ENCODE measurements around the gene TRIM45. TPM values are rescaled to one million over a fixed set of nuclear protein-coding genes. Genes with fewer than 3 reads are reported as not detected.

Gene TRIM45
- total and polyA plus RNA-seq, 2 donors (not counting 1 experiment from before 2014, with no cell fraction given), result 0.64 to 2.5 TPM

DNA sequence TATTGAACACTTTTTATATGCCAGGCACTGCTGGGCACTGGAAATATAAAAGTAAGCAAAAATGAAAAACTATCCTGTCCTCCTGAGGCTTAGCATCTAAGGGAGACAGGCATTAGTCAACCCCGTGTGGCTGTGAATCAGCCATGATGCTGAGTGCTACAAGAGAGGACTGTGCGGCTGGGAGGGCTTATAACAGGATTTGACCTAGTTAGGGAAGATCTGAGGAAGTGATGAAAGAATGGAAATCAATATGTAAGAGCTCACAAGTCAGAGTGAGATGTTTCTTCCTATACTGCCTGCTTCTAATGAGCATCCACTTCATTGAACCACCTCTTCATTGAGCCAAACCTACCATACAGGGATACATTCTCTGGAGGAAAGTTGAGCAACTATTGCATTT, 15.1 kb downstream of the TRIM45 start:
- no peak overlapping the region for H3K4me2 ChIP-seq (replicated peaks; ENCODE audit: low read depth, low read length, poor library complexity, severe bottlenecking)
- H3K4me3 ChIP-seq (ENCODE audit: control extremely low read depth in 1 of 5, extremely low read depth in 1 of 5, insufficient read depth in 1 of 5, low read depth in 2 of 5, low read length in 4 of 5), result no peak overlapping the region
- H3K9ac ChIP-seq (ENCODE audit: low read length), result no peak overlapping the region
- H3K36me3 ChIP-seq (replicated peaks in 1 of 2; ENCODE audit: control extremely low read depth in 1 of 2, control insufficient read depth in 1 of 2, extremely low read depth in 1 of 2, insufficient read depth in 2 of 2, low read length in 1 of 2), result peaks cover 0 to 6% of the 10 kb centered on the region in 2 experiments
- intact Hi-C loops (cut with micrococcal nuclease), result no loop called here
- no peaks in the 10 kb centered on the region for H3K9me3 ChIP-seq (ENCODE audit: control extremely low read depth in 1 of 3, control insufficient read depth in 2 of 3, insufficient read depth in 1 of 3, low read length in 2 of 3)
- H3K4me1 Mint-ChIP-seq, result no peaks in the 10 kb centered on the region
- no peaks in the 10 kb centered on the region for H3K27me3 ChIP-seq (replicated peaks in 1 of 4; ENCODE audit: control extremely low read depth in 1 of 4, control insufficient read depth in 3 of 4, insufficient read depth in 4 of 4, low read length in 3 of 4)
- no peaks in the 10 kb centered on the region for H3K27me3 Mint-ChIP-seq
- ATAC-seq (ENCODE audit: low read depth) (no peak), DNase-seq (no peak)
- no peak overlapping the region for H3K4me3 Mint-ChIP-seq
- POLR2A ChIA-PET, result no interaction called here
- CTCF ChIA-PET, result no interaction called here
- H4K20me1 ChIP-seq (ENCODE audit: control insufficient read depth, insufficient read depth, low read length, poor library complexity, severe bottlenecking), result no peaks in the 10 kb centered on the region
- no peaks in the 10 kb centered on the region for H3K4me1 ChIP-seq (ENCODE audit: control insufficient read depth in 2 of 2, insufficient read depth in 2 of 2, low read length in 2 of 2)
- TF ChIP-seq EZH2 (IDR thresholded peaks at IDR 0.05; ENCODE audit: borderline replicate concordance, insufficient read depth, low read depth, low read length, poor library complexity, severe bottlenecking), result no peak
- TF ChIP-seq, protein P1, sequence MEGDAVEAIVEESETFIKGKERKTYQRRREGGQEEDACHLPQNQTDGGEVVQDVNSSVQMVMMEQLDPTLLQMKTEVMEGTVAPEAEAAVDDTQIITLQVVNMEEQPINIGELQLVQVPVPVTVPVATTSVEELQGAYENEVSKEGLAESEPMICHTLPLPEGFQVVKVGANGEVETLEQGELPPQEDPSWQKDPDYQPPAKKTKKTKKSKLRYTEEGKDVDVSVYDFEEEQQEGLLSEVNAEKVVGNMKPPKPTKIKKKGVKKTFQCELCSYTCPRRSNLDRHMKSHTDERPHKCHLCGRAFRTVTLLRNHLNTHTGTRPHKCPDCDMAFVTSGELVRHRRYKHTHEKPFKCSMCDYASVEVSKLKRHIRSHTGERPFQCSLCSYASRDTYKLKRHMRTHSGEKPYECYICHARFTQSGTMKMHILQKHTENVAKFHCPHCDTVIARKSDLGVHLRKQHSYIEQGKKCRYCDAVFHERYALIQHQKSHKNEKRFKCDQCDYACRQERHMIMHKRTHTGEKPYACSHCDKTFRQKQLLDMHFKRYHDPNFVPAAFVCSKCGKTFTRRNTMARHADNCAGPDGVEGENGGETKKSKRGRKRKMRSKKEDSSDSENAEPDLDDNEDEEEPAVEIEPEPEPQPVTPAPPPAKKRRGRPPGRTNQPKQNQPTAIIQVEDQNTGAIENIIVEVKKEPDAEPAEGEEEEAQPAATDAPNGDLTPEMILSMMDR (IDR thresholded peaks at IDR 0.05), result no peak
- no peak overlapping the region for H3K27ac ChIP-seq (ENCODE audit: low read length in 2 of 2)
- no peak overlapping the region for H3K27ac Mint-ChIP-seq
- no CpG with 5 or more reads among the region's 2 CpGs for WGBS (ENCODE audit: insufficient coverage)
- no peaks in the 10 kb centered on the region for H3K79me2 ChIP-seq (ENCODE audit: control insufficient read depth, insufficient read depth, low read length)
- no peaks in the 10 kb centered on the region for H3K9me3 Mint-ChIP-seq (ENCODE audit: insufficient read depth)
- H2AFZ ChIP-seq (ENCODE audit: insufficient read depth, low read depth, low read length, poor library complexity, severe bottlenecking), result no peak overlapping the region

DNA sequence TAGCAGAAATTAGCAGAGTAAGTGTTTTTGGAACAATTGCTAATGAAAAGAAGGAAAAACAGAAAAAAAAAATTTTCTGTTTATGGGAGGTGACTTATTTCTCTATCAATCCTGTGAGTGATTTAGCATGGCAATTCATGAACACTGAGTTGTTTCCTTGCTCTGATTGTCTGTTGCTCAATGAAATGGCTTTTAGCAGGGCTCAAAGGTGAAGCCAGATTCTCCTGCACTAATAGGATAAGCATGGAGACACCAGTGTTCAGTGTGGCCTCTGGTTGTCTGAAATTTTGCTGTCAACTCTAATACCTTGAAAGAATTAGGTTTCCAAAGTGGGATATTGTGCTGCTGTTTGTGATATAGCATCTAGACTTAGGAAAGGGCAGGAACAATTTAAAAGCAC, 15.8 kb downstream of the TRIM45 start:
- no peaks in the 10 kb centered on the region for H3K4me1 Mint-ChIP-seq
- H3K9me3 Mint-ChIP-seq (ENCODE audit: insufficient read depth), result no peaks in the 10 kb centered on the region
- Histone ChIP-seq H4K20me1 (ENCODE audit: control insufficient read depth, insufficient read depth, low read length, poor library complexity, severe bottlenecking) (no peaks in the 10 kb centered on the region), H3K27me3 (replicated peaks in 1 of 4; ENCODE audit: control extremely low read depth in 1 of 4, control insufficient read depth in 3 of 4, insufficient read depth in 4 of 4, low read length in 3 of 4) (no peaks in the 10 kb centered on the region), H3K27ac (ENCODE audit: low read length in 2 of 2) (no peak overlapping the region), H3K79me2 (ENCODE audit: control insufficient read depth, insufficient read depth, low read length) (no peaks in the 10 kb centered on the region), H2AFZ (ENCODE audit: insufficient read depth, low read depth, low read length, poor library complexity, severe bottlenecking) (no peak overlapping the region), H3K4me2 (replicated peaks; ENCODE audit: low read depth, low read length, poor library complexity, severe bottlenecking) (no peak overlapping the region), H3K4me3 (ENCODE audit: control extremely low read depth in 1 of 5, extremely low read depth in 1 of 5, insufficient read depth in 1 of 5, low read depth in 2 of 5, low read length in 4 of 5) (no peak overlapping the region), H3K36me3 (replicated peaks in 1 of 2; ENCODE audit: control extremely low read depth in 1 of 2, control insufficient read depth in 1 of 2, extremely low read depth in 1 of 2, insufficient read depth in 2 of 2, low read length in 1 of 2) (peaks cover 0 to 12% of the 10 kb centered on the region in 2 experiments), H3K9me3 (ENCODE audit: control extremely low read depth in 1 of 3, control insufficient read depth in 2 of 3, insufficient read depth in 1 of 3, low read length in 2 of 3) (no peaks in the 10 kb centered on the region), H3K9ac (ENCODE audit: low read length) (no peak overlapping the region), H3K4me1 (ENCODE audit: control insufficient read depth in 2 of 2, insufficient read depth in 2 of 2, low read length in 2 of 2) (no peaks in the 10 kb centered on the region)
- TF ChIP-seq, protein P1 (IDR thresholded peaks at IDR 0.05), result no peak
- no peak for TF ChIP-seq EZH2 (IDR thresholded peaks at IDR 0.05; ENCODE audit: borderline replicate concordance, insufficient read depth, low read depth, low read length, poor library complexity, severe bottlenecking)
- DNase-seq (no peak), ATAC-seq (ENCODE audit: low read depth) (no peak)
- no peak overlapping the region for H3K4me3 Mint-ChIP-seq
- no peak overlapping the region for H3K27ac Mint-ChIP-seq
- ChIA-PET CTCF (no interaction called here), POLR2A (no interaction called here)
- H3K27me3 Mint-ChIP-seq, result no peaks in the 10 kb centered on the region
- intact Hi-C loops (cut with micrococcal nuclease), result no loop called here
